ENCODE results near the gene ELMO1.

GRCh38 chr7:36943591-36944435 is 504.9 kb downstream of the ELMO1 start:
- TF ChIP-seq CTCF (IDR thresholded peaks at IDR 0.05) = no peak
- TF ChIP-seq POLR2AphosphoS5 (IDR thresholded peaks at IDR 0.05) = no peak

Measured in transverse colon (tissue), 4 donors.